OCI-M1 (cell line): Measurements from ENCODE around the gene RPTOR.
"Not testable (repeated sequence)": the region's sequence is repeated elsewhere in the genome, so short reads cannot be mapped to it uniquely, and the experiment has no call there.

ENCODE experiments used
- DNase-seq: peaks from one replicate; lab custom pipeline; 2025; lab: John Stamatoyannopoulos, UW

The RPTOR gene

GRCh38 chr17:80720610-80721577 is 176.3 kb downstream of the RPTOR start:
- DNase-seq, result no peak

DNA sequence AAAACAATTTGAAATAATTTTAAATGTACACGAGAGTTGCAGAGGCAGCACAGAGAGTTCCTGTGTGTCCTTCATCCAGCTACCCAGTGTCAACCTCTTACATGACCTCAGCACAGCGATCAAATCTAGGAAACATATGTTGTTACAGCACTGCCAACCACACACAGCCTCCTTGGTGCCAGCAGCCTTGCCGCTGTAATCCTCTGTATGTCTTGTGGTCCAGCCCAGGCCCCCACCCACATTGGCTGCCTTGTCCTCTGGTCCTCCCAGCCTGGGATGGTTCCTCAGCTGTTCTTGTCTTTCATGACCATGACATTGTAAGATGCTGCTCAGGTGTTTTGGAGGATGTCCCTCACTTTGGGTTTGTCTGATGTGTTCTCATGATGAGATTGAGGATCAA is 178.0 kb downstream of the RPTOR start:
- no peak for DNase-seq

DNA sequence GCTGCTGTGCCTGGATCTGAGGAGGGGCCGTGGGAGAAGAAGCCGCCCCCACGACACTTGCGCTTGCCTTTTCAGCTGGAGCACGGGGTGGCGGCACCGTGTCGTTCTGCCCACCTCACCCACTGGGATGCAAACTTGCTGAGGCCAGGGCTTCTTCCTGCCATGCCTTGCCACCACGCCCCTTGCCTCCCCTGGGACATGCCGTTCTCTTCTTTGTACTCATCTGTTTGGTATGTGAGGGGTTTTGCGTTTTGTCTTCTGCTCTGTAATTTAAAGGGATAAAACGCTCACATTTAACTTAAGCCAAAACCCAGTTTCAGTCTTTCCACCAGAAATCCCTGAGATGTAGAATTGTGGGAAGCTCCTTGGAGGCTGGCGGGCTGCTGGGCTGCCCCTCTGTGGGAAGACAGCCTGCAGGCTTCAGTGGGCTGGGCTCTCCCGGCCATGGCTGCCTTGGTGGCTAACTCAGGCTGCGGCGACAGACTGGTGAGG is 180.2 kb downstream of the RPTOR start:
- no peak for DNase-seq

DNA sequence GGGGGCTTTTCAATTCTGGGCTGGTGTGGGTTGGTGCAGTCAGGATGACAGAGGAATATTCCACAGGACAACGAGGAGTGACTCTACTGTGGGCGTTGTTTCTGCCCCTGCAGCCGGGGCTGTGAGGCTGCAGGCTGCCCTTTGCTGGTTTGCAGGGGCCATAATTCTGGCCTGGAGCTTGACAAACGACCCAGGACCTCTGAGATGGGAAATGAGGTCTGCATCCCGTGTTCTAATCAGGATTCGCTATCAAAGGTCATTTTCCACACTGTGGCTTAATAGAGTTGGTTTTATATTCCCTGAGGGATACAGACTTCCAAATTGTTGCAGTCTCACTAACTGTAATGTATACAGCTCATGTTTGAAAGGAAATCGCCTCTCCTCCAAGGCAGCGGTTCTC is 180.9 kb downstream of the RPTOR start:
- DNase-seq, result no peak

DNA sequence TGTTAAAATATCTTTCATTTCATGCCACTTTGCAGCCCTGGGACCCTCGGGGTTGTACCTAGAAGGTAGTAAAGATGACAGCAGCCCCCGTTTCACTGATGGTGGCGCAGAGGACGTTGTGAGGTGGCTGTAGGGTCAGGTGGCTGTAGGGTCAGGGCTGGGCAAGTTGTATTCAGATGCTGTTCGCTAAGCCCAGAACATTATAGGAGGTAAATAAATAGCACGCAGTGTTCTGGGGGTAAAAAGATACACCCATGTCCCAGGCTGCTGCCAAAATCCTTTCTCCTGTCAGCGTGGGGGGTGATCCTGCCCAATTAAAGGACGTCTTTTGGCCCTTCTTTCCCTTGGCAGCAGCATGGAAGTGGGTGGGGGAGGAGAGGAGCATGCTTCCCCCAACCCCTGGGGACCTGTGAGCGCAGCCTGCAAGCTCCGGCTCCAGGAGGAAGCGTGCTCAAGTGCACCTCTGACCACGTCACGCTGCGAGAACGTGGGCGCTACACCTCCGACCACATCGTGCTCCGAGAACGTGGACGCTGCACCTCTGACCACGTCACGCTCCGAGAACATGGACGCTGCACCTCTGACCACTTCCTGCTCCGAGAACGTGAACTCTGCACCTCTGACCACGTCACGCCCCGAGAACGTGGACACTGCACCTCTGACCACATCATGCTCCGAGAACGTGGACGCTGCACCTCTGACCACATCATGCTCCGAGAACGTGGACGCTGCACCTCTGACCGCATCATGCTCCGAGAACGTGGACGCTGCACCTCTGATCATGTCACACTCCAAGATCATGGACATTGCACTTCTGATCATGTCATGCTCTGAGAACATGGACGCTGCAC is 182.1 kb downstream of the RPTOR start:
- DNase-seq, result no peak

DNA sequence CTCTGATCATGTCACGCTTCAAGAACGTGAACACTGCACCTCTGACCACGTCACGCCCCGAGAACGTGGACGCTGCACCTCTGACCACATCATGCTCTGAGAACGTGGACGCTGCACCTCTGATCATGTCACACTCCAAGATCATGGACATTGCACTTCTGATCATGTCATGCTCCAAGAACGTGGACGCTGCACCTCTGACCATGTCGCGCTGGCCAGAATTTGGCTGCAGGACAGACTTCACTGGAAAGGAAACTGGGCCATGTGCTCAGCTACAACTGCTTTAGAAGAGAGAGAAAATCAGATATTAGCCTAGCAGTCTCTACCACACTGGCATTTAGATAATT is 182.7 kb downstream of the RPTOR start:
- DNase-seq, result no peak

- DNase-seq, result no peak
Observed at GRCh38 chr17:80729016-80729415, 184.4 kb downstream of the RPTOR start.

DNA sequence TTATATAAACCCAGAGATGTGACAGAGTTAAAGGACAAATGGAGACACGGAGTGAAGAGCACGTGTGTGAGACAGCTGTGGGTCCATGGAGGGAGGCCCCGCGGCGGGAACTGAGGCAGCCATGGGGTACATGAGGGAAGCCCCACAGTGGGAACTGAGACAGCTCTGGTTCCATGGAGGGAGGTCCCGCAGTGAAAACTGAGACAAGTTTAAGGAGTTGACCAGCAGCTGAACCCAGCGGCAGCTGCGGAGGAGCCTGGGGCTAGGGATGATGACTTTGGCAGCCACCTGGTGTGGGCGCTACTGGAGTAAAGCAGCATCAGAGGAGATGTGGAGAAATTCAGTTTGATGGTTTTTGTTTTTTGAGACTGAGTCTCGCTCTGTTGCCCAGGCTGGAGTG is 185.1 kb downstream of the RPTOR start:
- DNase-seq, result no peak

DNA sequence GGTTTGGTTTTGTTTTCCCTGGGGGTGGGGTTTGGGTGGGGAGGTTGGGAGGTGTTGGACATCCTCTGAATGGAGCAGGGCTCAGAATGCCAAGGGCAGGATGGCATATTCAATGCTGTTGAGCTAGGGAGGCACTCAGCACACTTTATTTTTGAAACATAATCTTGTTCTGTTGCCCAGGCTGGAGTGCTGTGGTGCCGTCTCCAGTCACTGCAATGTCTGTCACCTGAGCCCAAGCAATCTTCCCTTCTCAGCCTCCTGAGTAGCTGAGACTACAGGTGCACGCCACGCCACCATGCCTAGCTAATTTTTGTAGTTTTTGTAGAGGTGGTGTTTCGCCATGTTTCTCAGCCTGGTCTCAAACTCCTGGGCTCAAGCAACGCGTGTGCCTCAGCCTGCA is 186.1 kb downstream of the RPTOR start:
- DNase-seq, result no peak

GRCh38 chr17:80731323-80731722 is 186.7 kb downstream of the RPTOR start:
- no peak for DNase-seq

GRCh38 chr17:80732268-80732667 is 187.6 kb downstream of the RPTOR start:
- DNase-seq, result no peak

GRCh38 chr17:80737106-80738019 is 192.7 kb downstream of the RPTOR start:
- DNase-seq, result peak; percentile 72

DNA sequence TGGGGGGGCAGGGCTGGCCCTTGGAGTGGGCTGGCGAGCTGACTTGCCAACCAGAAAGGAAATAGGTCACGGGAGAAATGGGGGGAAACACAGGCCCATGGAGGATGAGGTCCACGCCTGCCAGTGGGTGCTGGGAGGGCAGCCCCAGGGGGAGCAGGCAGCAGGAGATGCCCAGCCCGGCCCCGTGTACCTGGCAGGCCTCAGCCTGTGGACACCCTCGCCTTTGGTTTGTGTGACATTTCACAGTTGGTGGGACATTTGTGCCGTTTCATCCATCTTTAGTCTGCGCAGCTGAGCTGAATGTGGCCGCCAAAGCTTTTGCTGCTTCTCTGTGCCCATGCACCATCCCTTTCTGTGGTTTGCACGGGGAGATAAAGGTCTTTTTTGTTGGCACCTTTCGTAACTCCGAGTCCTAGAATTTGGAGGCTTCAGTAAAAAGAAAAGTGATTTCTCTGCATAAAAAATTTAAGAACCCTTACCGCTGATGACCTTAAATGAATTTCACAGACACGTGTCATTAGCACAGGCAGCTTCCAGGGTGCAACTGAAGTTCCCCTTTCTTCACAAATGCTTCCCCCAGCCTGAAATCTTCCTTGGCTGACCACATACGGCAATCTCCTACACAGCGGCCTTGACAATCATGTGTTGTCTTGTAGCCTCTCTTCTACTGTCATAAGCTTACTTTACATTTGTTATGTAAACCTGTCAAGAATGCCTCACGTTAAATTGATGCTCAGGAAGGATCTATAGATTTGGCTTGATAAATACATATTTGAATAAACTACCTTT is 193.6 kb downstream of the RPTOR start:
- DNase-seq, result peak; percentile 28

DNA sequence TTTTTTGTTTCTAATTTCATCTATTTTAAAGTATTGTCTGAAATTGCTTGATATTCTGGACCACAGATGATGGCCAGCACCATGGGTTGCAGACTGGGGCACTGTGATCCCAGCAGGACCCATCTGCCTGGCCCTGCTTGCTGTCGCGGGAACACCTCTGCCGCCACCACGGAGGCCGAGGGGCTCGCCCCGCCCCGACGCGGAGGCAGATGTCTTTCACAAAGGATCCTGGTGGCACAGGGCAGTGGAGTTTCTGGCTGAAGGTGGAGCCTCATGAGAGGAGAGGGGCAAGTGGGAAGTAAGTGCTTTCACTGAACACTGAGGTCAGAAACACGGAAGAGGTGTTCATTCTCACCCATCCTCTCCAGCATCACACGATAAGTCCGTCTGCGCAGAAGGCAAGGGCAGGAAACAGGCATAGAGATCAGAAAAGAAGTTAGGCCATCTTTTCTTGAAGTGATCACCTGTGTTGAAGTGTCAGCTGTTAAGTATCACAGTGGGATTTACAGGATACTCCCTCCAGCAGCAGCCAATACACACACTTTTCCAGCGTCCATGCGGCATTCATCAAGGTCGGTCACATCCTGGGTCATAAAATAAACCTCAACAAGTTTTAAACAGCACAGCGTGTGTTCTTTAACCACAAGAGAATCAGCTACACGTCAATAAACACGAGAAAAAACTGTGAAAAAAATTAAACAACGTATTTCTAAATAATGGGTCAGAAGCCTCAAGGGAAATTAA is 194.5 kb downstream of the RPTOR start:
- DNase-seq, result no peak

DNA sequence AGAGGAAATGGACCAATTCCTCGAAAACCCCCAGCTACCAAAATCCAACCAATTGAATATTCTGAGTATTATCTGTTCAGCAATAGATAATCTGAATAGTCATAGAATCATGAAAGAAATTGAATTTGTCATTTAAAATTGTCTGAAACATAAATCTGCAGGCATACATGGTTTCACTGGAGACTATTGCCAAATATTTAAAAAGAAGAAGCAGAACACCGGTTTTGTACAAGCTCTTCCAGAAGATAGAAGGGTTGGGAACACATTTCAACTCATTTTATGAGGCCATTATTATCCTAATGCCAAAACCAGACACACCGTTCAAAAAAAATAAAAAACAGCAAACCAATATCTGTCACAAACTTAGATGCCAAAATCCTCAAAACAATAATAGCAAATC is 195.5 kb downstream of the RPTOR start:
- no peak for DNase-seq

- no peak for DNase-seq
Observed at GRCh38 chr17:80742091-80742490, 197.5 kb downstream of the RPTOR start.

DNA sequence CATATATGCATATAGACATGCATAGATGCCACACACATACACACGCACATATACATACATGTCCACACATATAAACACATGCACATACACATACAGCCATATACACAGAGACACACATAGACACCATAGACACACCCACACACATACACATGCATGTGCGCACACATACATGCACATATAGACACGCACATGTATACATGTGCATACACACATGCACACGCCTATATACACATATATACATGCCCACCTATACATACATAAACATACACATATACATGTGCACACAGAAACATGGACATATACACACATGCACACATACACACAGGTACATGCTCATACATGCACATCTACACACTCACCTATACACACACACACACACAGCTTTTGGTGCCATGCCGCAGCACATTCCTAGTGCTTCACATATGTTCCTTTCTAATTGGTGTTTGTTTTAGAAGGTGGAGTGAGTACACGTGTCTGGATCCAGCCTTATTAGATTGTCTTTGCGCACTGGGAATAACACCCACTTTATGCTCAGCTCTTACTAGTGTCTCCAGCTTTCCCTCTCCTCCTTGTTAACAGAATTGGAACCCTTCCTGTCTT is 198.0 kb downstream of the RPTOR start:
- no peak for DNase-seq

GRCh38 chr17:80743181-80743771 is 198.6 kb downstream of the RPTOR start:
- DNase-seq, result no peak

DNA sequence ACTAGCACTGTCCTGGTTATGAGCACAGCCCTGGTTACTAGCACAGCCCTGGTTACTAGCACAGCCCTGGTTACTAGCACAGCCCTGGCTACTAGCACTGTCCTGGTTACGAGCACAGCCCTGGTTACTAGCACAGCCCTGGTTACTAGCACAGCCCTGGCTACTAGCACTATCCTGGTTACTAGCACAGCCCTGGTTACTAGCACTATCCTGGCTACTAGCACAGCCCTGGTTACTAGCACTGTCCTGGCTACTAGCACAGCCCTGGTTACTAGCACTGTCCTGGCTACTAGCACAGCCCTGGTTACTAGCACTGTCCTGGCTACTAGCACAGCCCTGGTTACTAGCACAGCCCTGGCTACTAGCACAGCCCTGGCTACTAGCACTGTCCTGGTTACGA is 199.3 kb downstream of the RPTOR start:
- not testable (repeated sequence) for DNase-seq
